Suprapubic skin (tissue), 4 donors: ENCODE measurements around the gene MT1X. TPM values are rescaled to one million over a fixed set of nuclear protein-coding genes. Genes with fewer than 3 reads are reported as not detected.

Source experiments
- DNase-seq, 2 donors: peaks; one replicate each; pipeline ENCODE4 v3.0.0-alpha.2; 2019; ENCODE audit warnings: low spot score in 2 of 2
- H3K27ac ChIP-seq: fragments of 200-600 bp; sonication (generic); one replicate; pipeline ENCODE4 v1.5.1; 2019
- H3K27me3 ChIP-seq: fragments of 200-600 bp; sonication (generic); one replicate; pipeline ENCODE4 v1.5.1; 2019
- H3K36me3 ChIP-seq: fragments of 200-600 bp; sonication (generic); one replicate; pipeline ENCODE4 v1.5.1; 2019
- H3K4me1 ChIP-seq: fragments of 200-600 bp; sonication (generic); one replicate; pipeline ENCODE4 v1.5.1; 2019
- H3K4me3 ChIP-seq: fragments of 200-600 bp; sonication (generic); one replicate; pipeline ENCODE4 v1.5.1; 2019; ENCODE audit warnings: mild to moderate bottlenecking
- H3K9me3 ChIP-seq: fragments of 200-600 bp; sonication (generic); one replicate; pipeline ENCODE4 v1.5.1; 2019
- CTCF ChIP-seq, 2 donors: fragments of 200-600 bp in 1 of 2; fragments of 450-650 bp in 1 of 2; sonication (generic) in 1 of 2; IDR thresholded peaks; one replicate each; pipeline ENCODE4 v1.5.1; 2016 to 2019; ENCODE audit warnings: antibody characterized with exemption in 2 of 2, mild to moderate bottlenecking in 1 of 2, moderate library complexity in 1 of 2
- EP300 ChIP-seq: sonication (generic); formaldehyde crosslinking; IDR thresholded peaks from one replicate; pipeline ENCODE4 v1.6.1; 2017; ENCODE audit warnings: antibody characterized with exemption
- POLR2A ChIP-seq, 2 donors: fragments of 450-650 bp; IDR thresholded peaks; one replicate each; pipeline ENCODE4 v1.6.1; 2017; ENCODE audit warnings: antibody characterized with exemption in 2 of 2, mild to moderate bottlenecking in 2 of 2, moderate library complexity in 2 of 2
- POLR2AphosphoS5 ChIP-seq, 3 donors: sonication (generic); formaldehyde crosslinking; IDR thresholded peaks; one replicate each; pipeline ENCODE4 v1.6.1; 2017; ENCODE audit warnings: antibody characterized with exemption in 3 of 3
- WGBS: methylation state at CpG from one replicate; pipeline ENCODE4 v1.1.5; 2018; 5-methylcytosine and 5-hydroxymethylcytosine counted together
- total RNA-seq, 4 donors: library from RNA; depleted of rRNA; stranded (reverse); fragments of >200 nt; gene quantifications; one replicate each; pipeline ENCODE4 v1.1.0, GENCODE V29; 2016

Gene MT1X
- total RNA-seq, 4 donors from 2014 or later = 2,588 to 6,426 (median 4,304) TPM

DNA sequence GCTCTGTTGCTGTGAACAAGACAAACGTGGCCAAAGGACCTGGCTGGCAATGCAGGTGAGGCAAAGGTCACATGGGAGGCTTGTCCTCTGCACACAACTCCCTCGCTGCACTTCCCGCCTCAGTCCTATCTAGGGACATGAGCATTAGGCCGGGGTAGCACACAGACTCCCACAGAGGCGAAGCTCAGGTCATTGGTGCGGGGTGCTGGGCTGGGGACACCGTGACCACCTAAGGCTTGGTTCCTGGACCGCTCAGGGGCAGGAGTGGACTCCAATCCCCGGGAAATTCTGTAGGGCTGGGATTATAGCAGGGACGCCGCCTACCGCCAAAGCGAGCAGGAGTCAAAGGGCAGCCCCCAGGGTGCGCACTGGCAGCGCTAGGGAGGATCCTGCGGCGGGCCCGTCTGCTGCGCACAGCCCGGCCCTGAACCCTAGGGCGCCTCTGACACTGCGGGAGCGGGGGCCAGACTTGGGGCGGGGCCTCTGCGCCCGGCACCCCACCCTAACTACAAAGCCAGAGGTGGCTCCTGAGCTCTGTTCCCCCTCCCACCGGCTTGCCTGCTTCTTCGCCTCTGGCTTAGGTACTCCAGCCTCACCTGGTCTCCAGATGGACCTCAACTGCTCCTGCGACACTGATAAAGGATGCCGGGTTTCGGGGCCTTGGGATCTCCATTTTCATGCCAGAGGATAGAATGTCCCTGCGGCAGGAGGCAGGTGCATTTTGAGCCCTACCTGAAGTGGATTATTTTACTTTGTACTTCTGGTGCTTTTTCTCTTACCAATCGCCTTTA lies 34.4 kb upstream of the MT1X start:
- 66% methylated on average over 25 of the region's 33 CpGs for WGBS
- TF ChIP-seq CTCF (IDR thresholded peaks at IDR 0.05) (no peak), EP300 (no peak)
- DNase-seq = peak in 1 of 2 donors; percentile 70
- Histone ChIP-seq H3K9me3 (no peaks in the 10 kb centered on the region), H3K4me3 (no peak overlapping the region), H3K4me1 (peaks cover 12% of the 10 kb centered on the region), H3K27ac (no peak overlapping the region), H3K36me3 (no peaks in the 10 kb centered on the region), H3K27me3 (peaks cover 19% of the 10 kb centered on the region)

DNA sequence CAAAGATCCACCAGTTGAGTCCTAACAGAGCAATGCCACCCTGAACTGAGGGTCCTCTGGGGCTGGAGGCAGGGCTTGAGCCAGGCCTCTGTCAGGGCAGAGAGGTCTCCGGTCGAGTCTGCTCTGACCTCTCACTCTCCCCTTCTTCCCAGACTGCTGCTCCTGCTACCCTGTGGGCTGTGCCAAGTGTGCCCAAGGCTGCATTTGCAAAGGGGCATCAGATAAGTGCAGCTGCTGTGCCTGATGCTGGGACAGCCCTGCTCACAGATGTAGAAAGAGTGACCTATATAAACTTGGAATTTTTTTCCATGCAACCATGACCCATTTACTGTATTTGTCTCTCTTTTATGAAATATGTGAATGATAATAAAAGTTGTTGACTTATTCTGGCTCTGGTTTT lies 33.0 kb upstream of the MT1X start:
- Histone ChIP-seq H3K4me3 (no peak overlapping the region), H3K4me1 (no peaks in the 10 kb centered on the region), H3K9me3 (no peaks in the 10 kb centered on the region), H3K27me3 (peaks cover 19% of the 10 kb centered on the region), H3K36me3 (no peaks in the 10 kb centered on the region), H3K27ac (no peak overlapping the region)
- no peak for TF ChIP-seq POLR2A (IDR thresholded peaks at IDR 0.05)
- no peak for TF ChIP-seq POLR2AphosphoS5 (IDR thresholded peaks at IDR 0.05)
- no peak for TF ChIP-seq CTCF (IDR thresholded peaks at IDR 0.05)
- no peak for TF ChIP-seq EP300
- no peak for DNase-seq
- WGBS = 92% methylated on average over 2 of the region's 2 CpGs

GRCh38 chr16:56649820-56650219 lies 32.5 kb upstream of the MT1X start:
- H3K27me3 ChIP-seq = peaks cover 19% of the 10 kb centered on the region
- no peak overlapping the region for H3K4me3 ChIP-seq
- no peaks in the 10 kb centered on the region for H3K36me3 ChIP-seq
- no peak overlapping the region for H3K27ac ChIP-seq
- H3K9me3 ChIP-seq = no peaks in the 10 kb centered on the region
- H3K4me1 ChIP-seq = no peaks in the 10 kb centered on the region
- TF ChIP-seq EP300 (no peak), CTCF (IDR thresholded peaks at IDR 0.05) (no peak), POLR2AphosphoS5 (IDR thresholded peaks at IDR 0.05) (no peak), POLR2A (IDR thresholded peaks at IDR 0.05) (no peak)
- WGBS = 75% methylated on average over 3 of the region's 3 CpGs
- no peak for DNase-seq

DNA sequence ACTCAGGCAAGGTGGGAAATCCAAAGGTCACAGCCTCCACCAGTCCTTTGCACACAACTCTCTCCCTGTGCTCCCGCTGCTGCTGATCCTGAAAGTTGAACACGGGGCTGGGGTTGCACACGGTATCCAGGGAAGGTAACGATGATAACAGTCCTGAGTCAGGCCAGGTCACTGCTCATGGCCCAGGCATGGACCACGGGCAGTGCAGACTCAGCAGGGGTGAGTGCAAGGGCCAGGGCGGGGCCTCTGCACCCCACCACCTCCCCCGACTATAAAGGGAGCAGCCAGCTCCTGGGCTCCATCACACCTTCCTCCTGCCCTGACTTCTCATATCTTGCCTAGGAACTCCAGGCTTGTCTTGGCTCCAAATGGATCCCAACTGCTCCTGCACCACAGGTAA lies 30.7 kb upstream of the MT1X start, which contains the start of gene MT1B:
TSS of gene MT1B (plus strand) at position 301 of the 400 bp plus-strand sequence. CDS start at position 369, 68 bp downstream.
- WGBS = 83% methylated on average over 1 of the region's 7 CpGs
- no peak within 1 kb of the TSS for H3K27ac ChIP-seq
- H3K27me3 ChIP-seq = peaks cover 19% of the 10 kb centered on the region
- H3K9me3 ChIP-seq = no peaks in the 10 kb centered on the region
- TF ChIP-seq EP300 = no peak
- DNase-seq = no peak
- no peak within 1 kb of the TSS for H3K4me3 ChIP-seq
- H3K36me3 ChIP-seq = no peaks in the 10 kb centered on the region
- no peaks in the 10 kb centered on the region for H3K4me1 ChIP-seq

DNA sequence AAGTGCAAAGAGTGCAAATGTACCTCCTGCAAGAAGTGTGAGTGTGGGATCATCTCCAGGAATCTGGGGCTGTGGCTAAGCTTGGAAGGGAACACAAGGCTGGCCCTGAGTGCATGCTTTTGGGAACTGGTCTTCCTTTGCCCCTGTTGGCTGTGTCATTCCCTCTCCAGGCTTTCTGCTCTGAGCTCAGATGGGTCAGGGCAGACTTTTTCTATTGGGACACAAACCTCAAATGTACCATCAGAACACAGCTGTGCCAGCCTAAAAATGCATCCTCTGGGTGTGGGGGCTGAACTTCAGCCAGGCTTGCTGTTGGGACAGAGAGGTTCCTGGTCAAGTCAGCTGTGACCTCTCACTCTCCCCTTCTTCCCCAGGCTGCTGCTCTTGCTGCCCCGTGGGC lies 29.7 kb upstream of the MT1X start:
- H3K9me3 ChIP-seq = no peaks in the 10 kb centered on the region
- peaks cover 19% of the 10 kb centered on the region for H3K27me3 ChIP-seq
- no peaks in the 10 kb centered on the region for H3K36me3 ChIP-seq
- DNase-seq = no peak
- WGBS = 25% methylated on average over 1 of the region's 1 CpG
- no peak for TF ChIP-seq POLR2A (IDR thresholded peaks at IDR 0.05)
- TF ChIP-seq POLR2AphosphoS5 (IDR thresholded peaks at IDR 0.05) = no peak
- no peak for TF ChIP-seq CTCF (IDR thresholded peaks at IDR 0.05)
- no peak for TF ChIP-seq EP300
- H3K4me3 ChIP-seq = no peak overlapping the region
- no peak overlapping the region for H3K27ac ChIP-seq
- peaks cover 6% of the 10 kb centered on the region for H3K4me1 ChIP-seq
